Liver (tissue), 9 donors: Measurements from ENCODE around the gene TMEM178B. TPM values are rescaled to one million over a fixed set of nuclear protein-coding genes. Genes with fewer than 3 reads are reported as not detected.

ENCODE experiments used
- DNase-seq: peaks from one replicate; pipeline ENCODE4 v3.0.0-alpha.2; 2017; ENCODE audit warnings: low spot score
- H3K27ac ChIP-seq, 2 donors: one replicate each; pipeline ENCODE4 v1.7.0; 2013; ENCODE audit warnings: inconsistent platforms in 2 of 2, low read length in 2 of 2, control low read depth in 1 of 2, low read depth in 1 of 2, mild to moderate bottlenecking in 1 of 2
- H3K27me3 ChIP-seq, 4 donors: one replicate each; pipeline versions ENCODE4 v1.6.1 to v1.7.0; 2013; ENCODE audit warnings: low read length in 3 of 4, inconsistent platforms in 1 of 4, mild to moderate bottlenecking in 1 of 4, moderate library complexity in 1 of 4; ENCODE audit not compliant: control insufficient read depth in 4 of 4, insufficient read depth in 4 of 4
- H3K36me3 ChIP-seq, 4 donors: one replicate each; pipeline versions ENCODE4 v1.6.1 to v1.7.0; 2013; ENCODE audit warnings: low read length in 3 of 4, mild to moderate bottlenecking in 3 of 4, low read depth in 1 of 4, moderate library complexity in 1 of 4; ENCODE audit not compliant: control insufficient read depth in 4 of 4, insufficient read depth in 3 of 4
- H3K4me1 ChIP-seq, 4 donors: one replicate each; pipeline versions ENCODE4 v1.6.1 to v1.7.0; 2013; ENCODE audit warnings: low read length in 3 of 4, mild to moderate bottlenecking in 3 of 4, moderate library complexity in 1 of 4; ENCODE audit not compliant: control insufficient read depth in 4 of 4, insufficient read depth in 4 of 4
- H3K4me3 ChIP-seq, 3 donors: one replicate each; pipeline versions ENCODE4 v1.6.1 to v1.7.0; 2013; ENCODE audit warnings: low read length in 3 of 3, control low read depth in 1 of 3, low read depth in 1 of 3, mild to moderate bottlenecking in 1 of 3
- H3K9ac ChIP-seq, 2 donors: one replicate each; pipeline ENCODE4 v1.7.0; 2013; ENCODE audit warnings: low read length in 2 of 2, mild to moderate bottlenecking in 2 of 2, moderate library complexity in 2 of 2, control low read depth in 1 of 2, low read depth in 1 of 2
- H3K9me3 ChIP-seq, 4 donors: one replicate each; pipeline versions ENCODE4 v1.6.1 to v1.7.0; 2013; ENCODE audit warnings: low read length in 3 of 4; ENCODE audit not compliant: control insufficient read depth in 4 of 4
- EGR1 ChIP-seq, 2 donors: IDR thresholded peaks; 2 replicates each; pipeline ENCODE4 v1.6.1; 2016 to 2018; ENCODE audit warnings: antibody characterized with exemption in 2 of 2, low read depth in 2 of 2
- FOXA1 ChIP-seq: IDR thresholded peaks from 2 replicates; pipeline ENCODE4 v1.6.1; 2016; ENCODE audit warnings: antibody characterized with exemption
- GABPA ChIP-seq, 2 donors: IDR thresholded peaks in 1 of 2; conservative IDR thresholded peaks in 1 of 2; 2 replicates each; pipeline ENCODE4 v1.6.1; 2016; ENCODE audit warnings: antibody characterized with exemption in 2 of 2, mild to moderate bottlenecking in 1 of 2, moderate library complexity in 1 of 2
- HNF4A ChIP-seq, 2 donors: conservative IDR thresholded peaks; 2 replicates each; pipeline ENCODE4 v1.6.1; 2016; ENCODE audit warnings: antibody characterized with exemption in 2 of 2, mild to moderate bottlenecking in 2 of 2
- HNF4G ChIP-seq: IDR thresholded peaks from 2 replicates; pipeline ENCODE4 v1.6.1; 2016; ENCODE audit warnings: antibody characterized with exemption
- NR2F2 ChIP-seq: IDR thresholded peaks from 2 replicates; pipeline ENCODE4 v1.6.1; 2016; ENCODE audit warnings: antibody characterized with exemption
- RAD21 ChIP-seq, 2 donors: IDR thresholded peaks; 2 replicates each; pipeline ENCODE4 v1.6.1; 2016; ENCODE audit warnings: antibody characterized with exemption in 2 of 2, mild to moderate bottlenecking in 2 of 2
- SP1 ChIP-seq: IDR thresholded peaks from 2 replicates; pipeline ENCODE4 v1.6.1; 2018; ENCODE audit warnings: antibody characterized with exemption, mild to moderate bottlenecking
- TAF1 ChIP-seq: conservative IDR thresholded peaks from 2 replicates; pipeline ENCODE4 v1.6.1; 2016; ENCODE audit warnings: antibody characterized with exemption, mild to moderate bottlenecking
- YY1 ChIP-seq: IDR thresholded peaks from 2 replicates; pipeline ENCODE4 v1.6.1; 2016; ENCODE audit warnings: antibody characterized with exemption, mild to moderate bottlenecking
- WGBS: extraction: QIAGEN DNeasy Blood & Tissue Kit; methylation state at CpG from one replicate; pipeline ENCODE4 v1.1.7; 2013; 5-methylcytosine and 5-hydroxymethylcytosine counted together
- polyA plus RNA-seq, 2 donors: library from polyadenylated mRNA; stranded (reverse) in 1 of 2; unstranded in 1 of 2; fragments of 200-250 nt in 1 of 2; fragments of >200 nt in 1 of 2; fragmentation: Nextera tagmentation in 1 of 2; extraction: Ambion mirVana in 1 of 2; gene quantifications; one replicate each; pipeline versions ENCODE4 v1.2.1 to v1.2.3, GENCODE V29; 2013 to 2015
- total RNA-seq, 2 donors: library from RNA; depleted of rRNA; stranded (reverse); fragments of >200 nt; gene quantifications; one replicate each; pipeline ENCODE4 v1.2.3, GENCODE V29; 2014
- TF ChIP-seq, protein P1 (sequence below): IDR thresholded peaks from 2 replicates; pipeline ENCODE4 v1.6.1; 2016; ENCODE audit warnings: antibody characterized with exemption, mild to moderate bottlenecking
- TF ChIP-seq, protein P2 (sequence below): fragments of 150-350 bp; IDR thresholded peaks from 2 replicates; pipeline ENCODE4 v1.5.1; 2017; ENCODE audit warnings: improper control_type of control experiment, low read depth, low read length; ENCODE audit not compliant: missing input control
- TF ChIP-seq, protein P3 (sequence below): IDR thresholded peaks from 2 replicates; pipeline ENCODE4 v1.6.1; 2016; ENCODE audit warnings: antibody characterized with exemption
- TF ChIP-seq, protein P4 (sequence below): IDR thresholded peaks from 2 replicates; pipeline ENCODE4 v1.6.1; 2016; ENCODE audit warnings: antibody characterized with exemption
- donor health status: healthy.
- donor health status: healthy.
- donor health status: healthy.
- donor health status: healthy.
- donor health status: healthy.

TMEM178B gene
- total and polyA plus RNA-seq, 4 donors: under 0.01 to 0.02 (median under 0.01) TPM; not detected in 1

DNA sequence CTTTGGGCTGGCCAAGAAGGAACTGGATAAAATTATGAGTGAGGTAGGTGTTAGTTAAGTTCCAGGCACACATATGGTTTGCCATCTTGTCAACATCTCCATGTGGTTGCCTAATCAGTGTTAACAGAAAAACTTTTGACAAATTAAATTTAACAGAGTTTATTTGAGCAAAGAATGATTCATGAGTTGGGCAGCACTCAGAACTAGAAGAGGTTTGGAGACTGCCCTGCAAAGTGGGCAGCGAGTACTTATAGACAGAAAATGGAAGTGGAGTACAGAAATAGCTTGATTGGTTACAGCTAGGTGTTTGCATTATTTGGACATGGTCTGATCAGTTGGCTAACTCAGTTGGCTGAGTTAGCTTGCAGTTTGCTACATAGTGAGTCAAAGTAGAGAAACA is 439.9 kb downstream of the TMEM178B start:
- Histone ChIP-seq H3K9me3 (no peaks in the 10 kb centered on the region), H3K27ac (no peak overlapping the region), H3K36me3 (no peaks in the 10 kb centered on the region), H3K4me1 (peaks cover 0 to 6% (median 2%) of the 10 kb centered on the region in 4 donors), H3K4me3 (no peak overlapping the region), H3K9ac (no peak overlapping the region), H3K27me3 (peaks cover 0 to 11% (median 4%) of the 10 kb centered on the region in 4 donors)
- TF ChIP-seq HNF4G: no peak
- TF ChIP-seq, protein P1, sequence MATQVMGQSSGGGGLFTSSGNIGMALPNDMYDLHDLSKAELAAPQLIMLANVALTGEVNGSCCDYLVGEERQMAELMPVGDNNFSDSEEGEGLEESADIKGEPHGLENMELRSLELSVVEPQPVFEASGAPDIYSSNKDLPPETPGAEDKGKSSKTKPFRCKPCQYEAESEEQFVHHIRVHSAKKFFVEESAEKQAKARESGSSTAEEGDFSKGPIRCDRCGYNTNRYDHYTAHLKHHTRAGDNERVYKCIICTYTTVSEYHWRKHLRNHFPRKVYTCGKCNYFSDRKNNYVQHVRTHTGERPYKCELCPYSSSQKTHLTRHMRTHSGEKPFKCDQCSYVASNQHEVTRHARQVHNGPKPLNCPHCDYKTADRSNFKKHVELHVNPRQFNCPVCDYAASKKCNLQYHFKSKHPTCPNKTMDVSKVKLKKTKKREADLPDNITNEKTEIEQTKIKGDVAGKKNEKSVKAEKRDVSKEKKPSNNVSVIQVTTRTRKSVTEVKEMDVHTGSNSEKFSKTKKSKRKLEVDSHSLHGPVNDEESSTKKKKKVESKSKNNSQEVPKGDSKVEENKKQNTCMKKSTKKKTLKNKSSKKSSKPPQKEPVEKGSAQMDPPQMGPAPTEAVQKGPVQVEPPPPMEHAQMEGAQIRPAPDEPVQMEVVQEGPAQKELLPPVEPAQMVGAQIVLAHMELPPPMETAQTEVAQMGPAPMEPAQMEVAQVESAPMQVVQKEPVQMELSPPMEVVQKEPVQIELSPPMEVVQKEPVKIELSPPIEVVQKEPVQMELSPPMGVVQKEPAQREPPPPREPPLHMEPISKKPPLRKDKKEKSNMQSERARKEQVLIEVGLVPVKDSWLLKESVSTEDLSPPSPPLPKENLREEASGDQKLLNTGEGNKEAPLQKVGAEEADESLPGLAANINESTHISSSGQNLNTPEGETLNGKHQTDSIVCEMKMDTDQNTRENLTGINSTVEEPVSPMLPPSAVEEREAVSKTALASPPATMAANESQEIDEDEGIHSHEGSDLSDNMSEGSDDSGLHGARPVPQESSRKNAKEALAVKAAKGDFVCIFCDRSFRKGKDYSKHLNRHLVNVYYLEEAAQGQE: no peak
- TF ChIP-seq, protein P2, sequence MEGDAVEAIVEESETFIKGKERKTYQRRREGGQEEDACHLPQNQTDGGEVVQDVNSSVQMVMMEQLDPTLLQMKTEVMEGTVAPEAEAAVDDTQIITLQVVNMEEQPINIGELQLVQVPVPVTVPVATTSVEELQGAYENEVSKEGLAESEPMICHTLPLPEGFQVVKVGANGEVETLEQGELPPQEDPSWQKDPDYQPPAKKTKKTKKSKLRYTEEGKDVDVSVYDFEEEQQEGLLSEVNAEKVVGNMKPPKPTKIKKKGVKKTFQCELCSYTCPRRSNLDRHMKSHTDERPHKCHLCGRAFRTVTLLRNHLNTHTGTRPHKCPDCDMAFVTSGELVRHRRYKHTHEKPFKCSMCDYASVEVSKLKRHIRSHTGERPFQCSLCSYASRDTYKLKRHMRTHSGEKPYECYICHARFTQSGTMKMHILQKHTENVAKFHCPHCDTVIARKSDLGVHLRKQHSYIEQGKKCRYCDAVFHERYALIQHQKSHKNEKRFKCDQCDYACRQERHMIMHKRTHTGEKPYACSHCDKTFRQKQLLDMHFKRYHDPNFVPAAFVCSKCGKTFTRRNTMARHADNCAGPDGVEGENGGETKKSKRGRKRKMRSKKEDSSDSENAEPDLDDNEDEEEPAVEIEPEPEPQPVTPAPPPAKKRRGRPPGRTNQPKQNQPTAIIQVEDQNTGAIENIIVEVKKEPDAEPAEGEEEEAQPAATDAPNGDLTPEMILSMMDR: no peak
- DNase-seq: no peak
- 95% methylated on average over 1 of the region's 1 CpG for WGBS

DNA sequence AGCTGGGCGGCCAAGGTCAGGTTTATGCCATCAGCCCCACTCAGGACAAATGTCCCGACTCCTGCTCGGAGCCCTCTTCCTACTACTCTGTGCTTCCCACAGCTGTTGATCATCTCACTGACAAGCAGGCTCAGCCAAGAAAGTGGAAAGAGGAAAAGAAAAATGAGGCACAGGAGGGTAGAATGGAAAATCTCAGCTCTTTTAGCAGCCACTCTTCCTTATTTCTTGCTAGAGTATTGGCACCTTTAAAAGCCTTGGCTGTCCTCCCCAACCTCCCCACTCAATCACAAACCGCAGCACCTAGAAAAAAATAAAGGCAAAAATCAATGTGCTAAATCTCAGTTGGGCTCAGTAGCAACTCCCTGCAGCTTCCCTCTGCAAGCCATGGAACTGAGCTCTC is 442.1 kb downstream of the TMEM178B start:
- Histone ChIP-seq H3K4me1 (peaks cover 0 to 6% (median 2%) of the 10 kb centered on the region in 4 donors), H3K27me3 (peaks cover 0 to 11% (median 1%) of the 10 kb centered on the region in 4 donors), H3K36me3 (no peaks in the 10 kb centered on the region), H3K9me3 (no peaks in the 10 kb centered on the region), H3K9ac (no peak overlapping the region), H3K4me3 (no peak overlapping the region), H3K27ac (no peak overlapping the region)
- 78% methylated on average over 4 of the region's 4 CpGs for WGBS
- TF ChIP-seq FOXA1 (no peak), SP1 (no peak), NR2F2 (no peak), TAF1 (no peak), HNF4A (conservative IDR thresholded peaks at IDR 0.05) (no peak), RAD21 (IDR thresholded peaks at IDR 0.05) (no peak), HNF4G (no peak), EGR1 (IDR thresholded peaks at IDR 0.05; ENCODE audit: low read depth in 2 of 2) (no peak), GABPA (IDR thresholded peaks at IDR 0.05 in 1 of 2, conservative IDR thresholded peaks at IDR 0.05 in 1 of 2) (no peak), YY1 (no peak)
- TF ChIP-seq, protein P3, sequence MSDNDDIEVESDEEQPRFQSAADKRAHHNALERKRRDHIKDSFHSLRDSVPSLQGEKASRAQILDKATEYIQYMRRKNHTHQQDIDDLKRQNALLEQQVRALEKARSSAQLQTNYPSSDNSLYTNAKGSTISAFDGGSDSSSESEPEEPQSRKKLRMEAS: no peak
- TF ChIP-seq, protein P2: no peak
- TF ChIP-seq, protein P4, sequence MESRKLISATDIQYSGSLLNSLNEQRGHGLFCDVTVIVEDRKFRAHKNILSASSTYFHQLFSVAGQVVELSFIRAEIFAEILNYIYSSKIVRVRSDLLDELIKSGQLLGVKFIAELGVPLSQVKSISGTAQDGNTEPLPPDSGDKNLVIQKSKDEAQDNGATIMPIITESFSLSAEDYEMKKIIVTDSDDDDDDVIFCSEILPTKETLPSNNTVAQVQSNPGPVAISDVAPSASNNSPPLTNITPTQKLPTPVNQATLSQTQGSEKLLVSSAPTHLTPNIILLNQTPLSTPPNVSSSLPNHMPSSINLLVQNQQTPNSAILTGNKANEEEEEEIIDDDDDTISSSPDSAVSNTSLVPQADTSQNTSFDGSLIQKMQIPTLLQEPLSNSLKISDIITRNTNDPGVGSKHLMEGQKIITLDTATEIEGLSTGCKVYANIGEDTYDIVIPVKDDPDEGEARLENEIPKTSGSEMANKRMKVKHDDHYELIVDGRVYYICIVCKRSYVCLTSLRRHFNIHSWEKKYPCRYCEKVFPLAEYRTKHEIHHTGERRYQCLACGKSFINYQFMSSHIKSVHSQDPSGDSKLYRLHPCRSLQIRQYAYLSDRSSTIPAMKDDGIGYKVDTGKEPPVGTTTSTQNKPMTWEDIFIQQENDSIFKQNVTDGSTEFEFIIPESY: no peak
- TF ChIP-seq, protein P1: no peak
- no peak for DNase-seq
